Measurements from ENCODE around the gene CAPN5. TPM values are rescaled to one million over a fixed set of nuclear protein-coding genes. Genes with fewer than 3 reads are reported as not detected.

Gene CAPN5
- total and polyA plus RNA-seq, 4 experiments from 2014 or later = 1.4 to 2.6 (median 1.7) TPM

GRCh38 chr11:77091146-77091940, 24.6 kb downstream of the CAPN5 start:
- Mint-ChIP-seq H3K27ac (peak overlapping the region in 2 of 7 donors; percentile 36 to 67), H3K4me1 (peaks cover 1 to 7% (median 5%) of the 10 kb centered on the region in 4 donors), H3K36me3 (no peaks in the 10 kb centered on the region), H3K4me3 (peak overlapping the region in 1 of 8 donors; percentile 18), H3K27me3 (no peaks in the 10 kb centered on the region), H3K9me3 (peaks cover 0 to 3% (median 0%) of the 10 kb centered on the region in 8 donors)
- ChIA-PET POLR2A (ENCODE audit: partially characterized antibody) (interaction anchor here (0.6 to 3.1 kb wide), 3 partner anchors 8 to 44 kb away, joined by 3 to 18 read pairs (median 5); no protein-coding TSS in a partner anchor), CTCF (ENCODE audit: partially characterized antibody) (interaction anchor here (0.6 to 5.8 kb wide), 30 partner anchors 10 to 454 kb away, joined by 3 to 107 read pairs (median 4); partner anchors contain the start of gene MYO7A)
- no peaks in the 10 kb centered on the region for H3K27me3 ChIP-seq (ENCODE audit: insufficient read depth, low read length)
- H3K4me3 ChIP-seq (ENCODE audit: low read length in 2 of 2) = no peak overlapping the region
- intact Hi-C loops (cut with micrococcal nuclease) = loop anchor here (1.0 to 5.0 kb wide), 2 partner anchors 44 to 284 kb away; no protein-coding TSS in a partner anchor
- H3K36me3 ChIP-seq (ENCODE audit: insufficient read depth, low read length) = no peaks in the 10 kb centered on the region
- peaks cover 6% of the 10 kb centered on the region for H3K4me1 ChIP-seq (ENCODE audit: insufficient read depth, low read length)
- H3K9me3 ChIP-seq (ENCODE audit: control insufficient read depth in 1 of 2, low read length in 2 of 2) = no peaks in the 10 kb centered on the region
- H3K27ac ChIP-seq (ENCODE audit: low read depth, low read length) = no peak overlapping the region
- peak; percentile 65 to 79 (median 74) for DNase-seq

- intact Hi-C loops (cut with micrococcal nuclease) = loop anchor here (5.0 kb wide), 1 partner anchor 285 kb away; no protein-coding TSS in a partner anchor
- no peaks in the 10 kb centered on the region for H3K36me3 ChIP-seq (ENCODE audit: insufficient read depth, low read length)
- H3K4me3 ChIP-seq (ENCODE audit: low read length in 2 of 2) = no peak overlapping the region
- no peaks in the 10 kb centered on the region for H3K9me3 ChIP-seq (ENCODE audit: control insufficient read depth in 1 of 2, low read length in 2 of 2)
- no peak overlapping the region for H3K4me3 Mint-ChIP-seq
- H3K27me3 ChIP-seq (ENCODE audit: insufficient read depth, low read length) = no peaks in the 10 kb centered on the region
- H3K9me3 Mint-ChIP-seq = peaks cover 0 to 3% (median 0%) of the 10 kb centered on the region in 8 donors
- ChIA-PET POLR2A (ENCODE audit: partially characterized antibody) (interaction anchor here (3.1 kb wide), 1 partner anchor 45 kb away, joined by 18 read pairs; no protein-coding TSS in a partner anchor), CTCF (ENCODE audit: partially characterized antibody) (interaction anchor here (1.1 to 5.8 kb wide), 15 partner anchors 11 to 358 kb away, joined by 3 to 107 read pairs (median 14); partner anchors contain the start of gene MYO7A)
- peaks cover 6% of the 10 kb centered on the region for H3K4me1 ChIP-seq (ENCODE audit: insufficient read depth, low read length)
- no peaks in the 10 kb centered on the region for H3K27me3 Mint-ChIP-seq
- DNase-seq = no peak
- H3K27ac ChIP-seq (ENCODE audit: low read depth, low read length) = no peak overlapping the region
- H3K4me1 Mint-ChIP-seq = peaks cover 1 to 7% (median 5%) of the 10 kb centered on the region in 4 donors
- no peaks in the 10 kb centered on the region for H3K36me3 Mint-ChIP-seq
- H3K27ac Mint-ChIP-seq = no peak overlapping the region
Measured at GRCh38 chr11:77092382-77092781, 25.6 kb downstream of the CAPN5 start.

GRCh38 chr11:77093056-77093891, 26.5 kb downstream of the CAPN5 start:
- Histone ChIP-seq H3K9me3 (ENCODE audit: control insufficient read depth in 1 of 2, low read length in 2 of 2) (no peaks in the 10 kb centered on the region), H3K4me1 (ENCODE audit: insufficient read depth, low read length) (peaks cover 6% of the 10 kb centered on the region), H3K27ac (ENCODE audit: low read depth, low read length) (no peak overlapping the region), H3K36me3 (ENCODE audit: insufficient read depth, low read length) (no peaks in the 10 kb centered on the region), H3K27me3 (ENCODE audit: insufficient read depth, low read length) (no peaks in the 10 kb centered on the region), H3K4me3 (ENCODE audit: low read length in 2 of 2) (no peak overlapping the region)
- peaks cover 0 to 3% (median 0%) of the 10 kb centered on the region in 8 donors for H3K9me3 Mint-ChIP-seq
- no peaks in the 10 kb centered on the region for H3K36me3 Mint-ChIP-seq
- peaks cover 1 to 7% (median 5%) of the 10 kb centered on the region in 4 donors for H3K4me1 Mint-ChIP-seq
- POLR2A ChIA-PET (ENCODE audit: partially characterized antibody) = interaction anchor here (3.1 kb wide), 1 partner anchor 46 kb away, joined by 18 read pairs; no protein-coding TSS in a partner anchor
- H3K4me3 Mint-ChIP-seq = no peak overlapping the region
- intact Hi-C loops (cut with micrococcal nuclease) = loop anchor here (5.0 kb wide), 1 partner anchor 286 kb away; no protein-coding TSS in a partner anchor
- H3K27me3 Mint-ChIP-seq = no peaks in the 10 kb centered on the region
- peak overlapping the region in 1 of 7 donors; percentile 31 for H3K27ac Mint-ChIP-seq
- DNase-seq = no peak
- CTCF ChIA-PET (ENCODE audit: partially characterized antibody) = interaction anchor here (1.0 to 5.8 kb wide), 6 partner anchors 12 to 94 kb away, joined by 3 to 107 read pairs (median 19); no protein-coding TSS in a partner anchor

GRCh38 chr11:77093987-77094840, 27.4 kb downstream of the CAPN5 start:
- peaks cover 0 to 3% (median 0%) of the 10 kb centered on the region in 8 donors for H3K9me3 Mint-ChIP-seq
- DNase-seq = no peak
- no peaks in the 10 kb centered on the region for H3K27me3 ChIP-seq (ENCODE audit: insufficient read depth, low read length)
- H3K9me3 ChIP-seq (ENCODE audit: control insufficient read depth in 1 of 2, low read length in 2 of 2) = no peaks in the 10 kb centered on the region
- no peak overlapping the region for H3K4me3 Mint-ChIP-seq
- H3K4me3 ChIP-seq (ENCODE audit: low read length in 2 of 2) = no peak overlapping the region
- intact Hi-C loops (cut with micrococcal nuclease) = loop anchor here (5.0 kb wide), 1 partner anchor 287 kb away; no protein-coding TSS in a partner anchor
- H3K27me3 Mint-ChIP-seq = no peaks in the 10 kb centered on the region
- no peak overlapping the region for H3K27ac ChIP-seq (ENCODE audit: low read depth, low read length)
- H3K36me3 Mint-ChIP-seq = no peaks in the 10 kb centered on the region
- no peak overlapping the region for H3K27ac Mint-ChIP-seq
- peaks cover 1 to 7% (median 5%) of the 10 kb centered on the region in 4 donors for H3K4me1 Mint-ChIP-seq
- ChIA-PET POLR2A (ENCODE audit: partially characterized antibody) (no interaction called here), CTCF (ENCODE audit: partially characterized antibody) (interaction anchor here (0.9 to 1.4 kb wide), 4 partner anchors 37 to 287 kb away, joined by 3 read pairs; no protein-coding TSS in a partner anchor)
- H3K36me3 ChIP-seq (ENCODE audit: insufficient read depth, low read length) = no peaks in the 10 kb centered on the region
- H3K4me1 ChIP-seq (ENCODE audit: insufficient read depth, low read length) = peaks cover 6% of the 10 kb centered on the region

DNA sequence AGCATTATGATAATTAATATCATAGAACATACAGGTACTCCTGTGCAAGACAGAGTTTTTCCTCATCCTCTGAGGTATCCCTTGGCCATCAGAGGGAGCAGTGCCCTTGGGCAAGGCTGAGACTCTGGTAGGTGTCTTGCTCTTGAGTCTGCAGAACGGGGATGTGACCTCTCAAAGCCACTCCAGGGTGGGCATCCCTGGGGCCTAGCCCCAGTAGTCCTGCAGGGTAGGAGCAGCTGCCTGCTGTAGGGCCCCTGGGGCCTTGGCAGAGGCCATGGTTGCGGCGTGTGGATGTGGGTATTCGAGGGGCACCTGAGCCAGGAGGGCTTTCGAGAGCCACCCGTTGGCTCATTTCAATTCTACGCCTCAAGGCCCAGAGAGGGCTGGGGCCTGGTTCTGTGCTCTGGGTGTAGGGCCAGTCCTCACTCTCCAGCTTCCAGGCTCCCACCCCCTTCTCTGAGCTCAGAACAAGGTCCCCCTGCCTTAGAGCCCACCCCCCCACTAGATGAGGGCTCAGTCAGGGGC, 28.1 kb downstream of the CAPN5 start:
- Histone ChIP-seq H3K4me3 (ENCODE audit: low read length in 2 of 2) (no peak overlapping the region), H3K4me1 (ENCODE audit: insufficient read depth, low read length) (peaks cover 6% of the 10 kb centered on the region), H3K27ac (ENCODE audit: low read depth, low read length) (no peak overlapping the region), H3K9me3 (ENCODE audit: control insufficient read depth in 1 of 2, low read length in 2 of 2) (no peaks in the 10 kb centered on the region), H3K36me3 (ENCODE audit: insufficient read depth, low read length) (no peaks in the 10 kb centered on the region), H3K27me3 (ENCODE audit: insufficient read depth, low read length) (no peaks in the 10 kb centered on the region)
- Mint-ChIP-seq H3K4me1 (peaks cover 1 to 7% (median 5%) of the 10 kb centered on the region in 4 donors), H3K36me3 (no peaks in the 10 kb centered on the region), H3K27ac (no peak overlapping the region), H3K4me3 (no peak overlapping the region), H3K27me3 (no peaks in the 10 kb centered on the region), H3K9me3 (peaks cover 0 to 3% (median 0%) of the 10 kb centered on the region in 8 donors)
- intact Hi-C loops (cut with micrococcal nuclease) = loop anchor here (5.0 kb wide), 1 partner anchor 288 kb away; no protein-coding TSS in a partner anchor
- CTCF ChIA-PET (ENCODE audit: partially characterized antibody) = interaction anchor here (0.9 to 1.2 kb wide), 3 partner anchors 47 to 288 kb away, joined by 3 to 5 read pairs (median 3); no protein-coding TSS in a partner anchor
- DNase-seq = no peak
- POLR2A ChIA-PET (ENCODE audit: partially characterized antibody) = no interaction called here
